HG02938 (cell line): Measurements from ENCODE around the gene CRYL1.

Source experiments
- ATAC-seq: cut with Tn5 transposase; IDR thresholded peaks from one replicate; pipeline ENCODE4 v1.9.1; 2021; ENCODE audit warnings: mild to moderate bottlenecking, moderate library complexity; ENCODE audit not compliant: unreplicated experiment

The CRYL1 gene

GRCh38 chr13:20403826-20404225, 121.8 kb downstream of the CRYL1 start:
- ATAC-seq, result no peak

- ATAC-seq, result no peak
These were observed 122.8 kb downstream of the CRYL1 start for GRCh38 chr13:20402881-20403280.

- ATAC-seq, result no peak
These were observed 123.5 kb downstream of the CRYL1 start for GRCh38 chr13:20401931-20402856.

GRCh38 chr13:20401531-20401930, 124.1 kb downstream of the CRYL1 start:
- no peak for ATAC-seq

GRCh38 chr13:20400774-20401173, 124.9 kb downstream of the CRYL1 start:
- ATAC-seq, result no peak

DNA sequence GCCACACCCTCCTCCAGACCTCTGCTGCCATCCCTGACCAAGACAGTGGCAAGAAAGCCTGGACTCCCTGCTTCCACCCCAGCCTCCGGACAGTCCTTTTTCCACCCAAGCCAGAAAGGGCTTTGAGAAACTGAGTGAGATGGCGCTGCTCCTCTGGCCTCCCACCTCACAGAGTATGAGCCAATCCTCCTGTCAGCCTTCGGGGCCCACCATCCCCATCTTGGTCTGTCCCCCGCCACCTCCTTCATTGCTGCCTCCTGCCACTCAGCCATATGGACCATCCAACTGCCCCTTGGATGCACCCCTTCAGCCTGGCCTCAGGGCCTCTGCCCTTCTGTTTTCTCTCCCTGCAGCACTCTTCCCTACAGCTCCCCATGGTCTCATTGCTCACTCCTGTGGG, 125.7 kb downstream of the CRYL1 start:
- ATAC-seq, result no peak

DNA sequence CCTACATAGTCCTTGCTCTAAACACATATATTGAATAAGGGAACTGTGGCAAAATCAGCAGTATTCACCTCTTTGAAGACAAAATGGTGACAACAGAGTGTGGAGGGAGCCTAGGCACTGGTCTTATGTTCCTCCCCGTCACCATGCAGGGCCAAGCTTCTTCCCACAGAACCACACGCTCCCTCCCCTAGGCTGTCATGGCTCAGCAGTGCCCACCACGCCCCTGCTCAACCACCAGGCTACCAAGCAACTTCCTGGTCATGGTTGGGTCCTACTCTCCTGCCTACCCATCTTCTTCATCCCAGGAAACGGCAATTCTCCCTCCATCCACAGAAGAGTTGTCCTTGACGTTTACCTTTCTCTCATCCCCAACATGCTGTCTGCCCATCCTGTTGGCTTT, 126.1 kb downstream of the CRYL1 start:
- ATAC-seq, result no peak

DNA sequence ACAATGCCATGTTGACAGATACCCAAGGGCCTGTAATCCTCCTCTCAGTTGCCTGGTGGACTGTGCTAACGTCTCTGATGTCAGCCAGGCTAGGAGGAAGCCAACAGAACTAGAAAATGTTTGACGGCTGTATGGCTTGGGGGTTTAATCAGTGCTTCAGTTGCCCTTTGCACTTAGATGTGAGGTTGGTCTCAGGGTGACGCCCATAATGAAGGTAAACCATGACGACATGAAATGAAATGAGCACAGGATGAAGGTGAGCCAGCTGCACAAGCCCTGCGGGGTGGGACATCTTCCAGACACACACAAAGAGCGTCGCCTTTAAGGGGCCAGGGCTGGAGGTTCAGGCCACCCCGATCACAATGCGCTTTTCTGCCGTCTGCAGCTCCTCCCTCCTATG, 127.2 kb downstream of the CRYL1 start:
- no peak for ATAC-seq

DNA sequence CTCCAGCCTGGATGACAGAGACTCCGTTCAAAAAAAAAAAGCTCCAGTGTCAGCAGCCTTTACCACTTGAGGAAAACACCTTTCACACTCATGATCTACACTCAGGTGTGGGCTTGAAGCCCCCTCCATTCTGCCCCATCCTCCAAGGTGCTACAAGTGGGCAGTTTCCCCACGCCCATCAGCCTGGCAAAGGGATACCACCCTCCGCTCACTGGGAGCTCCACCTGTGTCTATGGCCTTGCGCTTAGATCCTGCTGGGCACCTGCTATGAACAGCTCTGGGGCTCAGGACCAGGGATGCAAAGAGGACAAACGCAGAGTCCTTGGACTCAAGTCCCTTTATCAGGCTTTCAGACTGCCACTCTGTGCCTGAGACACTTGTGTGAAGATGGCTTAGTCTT, 127.8 kb downstream of the CRYL1 start:
- no peak for ATAC-seq

DNA sequence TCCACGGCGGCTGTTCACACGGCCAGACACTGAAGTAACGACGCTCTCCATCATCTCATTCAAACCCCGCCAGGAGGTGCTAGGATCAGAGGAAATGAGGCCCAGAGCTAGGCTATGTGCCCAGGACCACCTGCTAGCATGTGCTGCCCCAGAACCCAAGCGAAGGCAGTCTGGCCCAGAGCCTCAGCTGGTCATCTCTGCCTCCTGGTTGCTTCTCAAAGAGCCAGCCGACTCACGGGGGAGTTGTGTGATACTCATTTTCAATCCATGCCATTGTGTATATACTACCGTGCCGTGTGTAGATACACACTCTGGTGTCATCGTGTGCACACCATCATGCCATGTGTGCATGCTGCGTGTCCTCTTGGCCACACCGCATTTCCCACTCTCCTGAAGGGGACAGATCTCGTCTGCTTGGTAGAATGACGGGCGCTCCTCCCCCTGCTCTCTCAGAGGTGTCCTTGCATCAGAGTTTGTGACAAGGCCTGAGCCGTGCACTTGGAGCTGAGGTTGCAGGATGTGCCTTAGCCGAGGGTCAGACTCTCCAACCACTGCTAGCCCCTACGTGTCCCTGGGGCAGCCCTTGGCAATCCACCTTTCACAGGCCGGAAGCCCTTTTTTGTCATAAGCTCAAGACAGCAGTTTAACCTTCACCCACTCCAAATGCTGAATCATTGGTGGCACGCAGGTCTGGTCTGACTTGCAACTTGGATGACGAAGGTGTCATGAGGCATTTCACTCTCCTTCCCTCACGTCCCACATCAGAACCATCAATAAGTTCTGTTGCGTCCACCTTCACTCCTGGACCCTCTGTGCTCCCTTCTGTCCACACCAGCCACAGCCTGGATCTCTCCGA, 130.4 kb downstream of the CRYL1 start:
- no peak for ATAC-seq

DNA sequence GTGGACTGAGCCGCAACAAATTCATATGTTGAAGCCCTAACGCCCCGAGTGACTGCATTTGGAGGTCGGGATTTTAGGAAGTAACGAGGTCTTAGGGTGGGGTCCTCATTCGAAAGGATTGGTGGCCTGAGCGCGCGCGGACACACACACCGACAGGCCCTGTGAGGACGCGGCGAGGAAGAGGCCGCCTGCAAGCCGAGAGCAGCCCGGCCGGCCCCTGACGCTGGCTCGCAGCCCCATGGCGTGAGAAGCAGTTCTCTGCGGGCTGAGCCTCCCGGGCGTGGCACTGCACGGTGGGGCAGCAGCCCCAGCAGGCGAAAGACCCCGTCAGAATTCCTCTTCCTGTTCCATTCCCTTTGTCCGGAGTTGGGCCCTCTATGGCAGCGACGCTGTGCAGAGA, 131.2 kb downstream of the CRYL1 start:
- ATAC-seq, result no peak

- no peak for ATAC-seq
These were observed 131.5 kb downstream of the CRYL1 start for GRCh38 chr13:20394169-20394501.

- no peak for ATAC-seq
These were observed 132.1 kb downstream of the CRYL1 start for GRCh38 chr13:20393273-20394168.

DNA sequence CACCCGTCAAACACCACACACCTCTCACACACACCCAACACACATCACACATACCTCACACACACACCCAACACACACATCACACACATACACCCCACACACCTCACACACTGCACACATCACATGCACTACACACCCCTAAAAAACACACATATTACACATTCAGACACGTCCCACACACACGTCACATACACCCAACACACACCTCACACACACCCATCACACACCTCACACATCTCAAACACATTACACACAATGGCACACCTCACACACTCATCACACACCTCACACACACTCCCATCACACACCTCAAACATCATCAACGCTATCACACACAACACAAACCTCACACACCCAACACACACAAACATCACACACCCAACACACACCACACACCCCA, 133.1 kb downstream of the CRYL1 start:
- ATAC-seq, result no peak

- no peak for ATAC-seq
These were observed 133.8 kb downstream of the CRYL1 start for GRCh38 chr13:20391597-20392452.

GRCh38 chr13:20390526-20391175, 135.0 kb downstream of the CRYL1 start:
- ATAC-seq, result no peak

GRCh38 chr13:20389696-20390525, 135.7 kb downstream of the CRYL1 start:
- no peak for ATAC-seq

GRCh38 chr13:20388184-20388583, 137.5 kb downstream of the CRYL1 start:
- ATAC-seq, result no peak
